K562 (cell line): ENCODE results near the gene TPCN1. TPM values are rescaled to one million over a fixed set of nuclear protein-coding genes. Genes with fewer than 3 reads are reported as not detected.

ENCODE experiments used
- ATF1 ChIP-seq, 2 experiments: fragments of 450-650 bp in 1 of 2; IDR thresholded peaks; 2 replicates each; pipeline ENCODE4 v1.6.1; 2016; ENCODE audit warnings: missing compliant biosample characterization in 1 of 2, missing genetic modification characterization in 1 of 2
- DACH1 ChIP-seq: fragments of 450-650 bp; IDR thresholded peaks from 2 replicates; pipeline ENCODE4 v1.6.1; 2018; ENCODE audit not compliant: partially characterized antibody
- FOXK2 ChIP-seq, 2 experiments: fragments of 450-650 bp; IDR thresholded peaks in 1 of 2; conservative IDR thresholded peaks in 1 of 2; 2 replicates each; pipeline ENCODE4 v1.6.1; 2016; ENCODE audit warnings: low read depth in 2 of 2, mild to moderate bottlenecking in 1 of 2
- FUS ChIP-seq: fragments of 200-400 bp; formaldehyde crosslinking; optimal IDR thresholded peaks from 2 replicates; pipeline ENCODE3; 2017; ENCODE audit warnings: low read depth, low read length
- GTF2F1 ChIP-seq: IDR thresholded peaks from 2 replicates; pipeline ENCODE4 v1.6.1; 2011; ENCODE audit warnings: low read depth, low read length, improper control_type of control experiment
- HDGF ChIP-seq: fragments of 450-650 bp; IDR thresholded peaks from 2 replicates; pipeline ENCODE4 v1.6.1; 2016
- JUND ChIP-seq, 2 experiments: IDR thresholded peaks; 2 replicates in 1 of 2; 3 replicates in 1 of 2; pipeline ENCODE4 v1.6.1; 2011; ENCODE audit warnings: borderline replicate concordance in 2 of 2, low read depth in 2 of 2, low read length in 2 of 2, improper control_type of control experiment in 1 of 2, missing biosample characterization in 1 of 2, missing genetic modification characterization in 1 of 2, missing genetic modification reagents in 1 of 2
- MAX ChIP-seq: sonication (generic); formaldehyde crosslinking; IDR thresholded peaks from 2 replicates; pipeline ENCODE4 v1.9.0; 2022; ENCODE audit warnings: mild to moderate bottlenecking, missing genetic modification reagents
- MEF2D ChIP-seq: conservative IDR thresholded peaks from 2 replicates; pipeline ENCODE4 v1.6.1; 2016; ENCODE audit warnings: low read depth, missing genetic modification characterization, missing compliant biosample characterization
- MYNN ChIP-seq, 2 experiments: sonication (generic); formaldehyde crosslinking in 1 of 2; IDR thresholded peaks; 2 replicates each; pipeline versions ENCODE4 v1.5.0 to v1.6.1; 2016 to 2020; ENCODE audit warnings: antibody characterized with exemption in 1 of 2, missing genetic modification reagents in 1 of 2
- NCOR1 ChIP-seq: fragments of 450-650 bp; IDR thresholded peaks from 2 replicates; pipeline ENCODE4 v1.6.1; 2016; ENCODE audit warnings: mild to moderate bottlenecking, moderate library complexity
- NR2F6 ChIP-seq: fragments of 450-650 bp; formaldehyde crosslinking; IDR thresholded peaks from 2 replicates; pipeline ENCODE4 v1.4.0; 2020; ENCODE audit warnings: mild to moderate bottlenecking
- PKNOX1 ChIP-seq: fragments of 450-650 bp; IDR thresholded peaks from 2 replicates; pipeline ENCODE4 v1.6.1; 2016
- RNF2 ChIP-seq: sonication (generic); IDR thresholded peaks from 2 replicates; pipeline ENCODE4 v1.6.1; 2016
- TEAD4 ChIP-seq, 2 experiments: sonication (generic) in 1 of 2; formaldehyde crosslinking in 1 of 2; IDR thresholded peaks; 2 replicates each; pipeline versions ENCODE4 v1.6.1 to v1.8.0; 2012 to 2022; ENCODE audit warnings: borderline replicate concordance in 1 of 2, inconsistent platforms in 1 of 2, low read length in 1 of 2, mild to moderate bottlenecking in 1 of 2, missing genetic modification reagents in 1 of 2
- TFAP4 ChIP-seq: sonication (generic); formaldehyde crosslinking; IDR thresholded peaks from 2 replicates; pipeline ENCODE4 v1.8.0; 2022; ENCODE audit warnings: missing genetic modification reagents, mild to moderate bottlenecking, moderate library complexity, borderline replicate concordance
- polyA plus RNA-seq, 8 experiments: library from polyadenylated mRNA; depleted of rRNA in 4 of 8; stranded (reverse) in 5 of 8; unstranded in 3 of 8; fragments of >200 nt; fragmentation: Nextera tagmentation in 2 of 8; fragmentation: Illumina TruSeq in 1 of 8; extraction: Ambion mirVana in 2 of 8; extraction: Trizol in 1 of 8; gene quantifications; 2 replicates each; pipeline versions ENCODE4 v1.2.1 to v1.2.3, GENCODE V29; 2011 to 2014; ENCODE audit warnings: inconsistent platforms in 1 of 8, missing spikeins in 1 of 8
- total RNA-seq, 7 experiments: library from RNA; depleted of rRNA in 6 of 7; stranded (reverse); fragments of >200 nt in 6 of 7; fragmentation: Illumina TruSeq in 2 of 7; extraction: Trizol in 2 of 7; gene quantifications; 2 replicates each; pipeline versions ENCODE4 v1.2.1 to v1.2.3, GENCODE V29; 2011 to 2021; ENCODE audit warnings: low replicate concordance in 1 of 7
- TF ChIP-seq, protein P1 (sequence below): fragments of 250-450 bp; sonication (Bioruptor Pico); IDR thresholded peaks from 2 replicates; pipeline ENCODE4 v1.4.0; 2020; ENCODE audit warnings: mild to moderate bottlenecking, moderate library complexity, borderline replicate concordance
- TF ChIP-seq, protein P2 (sequence below): fragments of 450-650 bp; IDR thresholded peaks from 2 replicates; pipeline ENCODE4 v1.6.1; 2016; ENCODE audit warnings: missing biosample characterization, missing genetic modification characterization

Gene TPCN1
- total and polyA plus RNA-seq, 9 of the 15 experiments (the other 6 are each of a cell fraction or from before 2014, with no cell fraction given): 0.80 to 23.8 (median 7.4) TPM

- TF ChIP-seq TFAP4 (CRISPR knock-in tag): peak; percentile 98
- peak; percentile 43; the same call in 1 of the 2 replicates for TF ChIP-seq RNF2
- TF ChIP-seq PKNOX1: peak; percentile 45; the same call in 1 of the 2 replicates
- peak; percentile 75; the same call in 1 of the 2 replicates for TF ChIP-seq HDGF
- TF ChIP-seq MYNN (IDR thresholded peaks at IDR 0.05): peak; percentile 61; the same call in 1 of the 2 replicates
- no peak for TF ChIP-seq MYNN (CRISPR knock-in tag; IDR thresholded peaks at IDR 0.05)
- TF ChIP-seq, protein P1, sequence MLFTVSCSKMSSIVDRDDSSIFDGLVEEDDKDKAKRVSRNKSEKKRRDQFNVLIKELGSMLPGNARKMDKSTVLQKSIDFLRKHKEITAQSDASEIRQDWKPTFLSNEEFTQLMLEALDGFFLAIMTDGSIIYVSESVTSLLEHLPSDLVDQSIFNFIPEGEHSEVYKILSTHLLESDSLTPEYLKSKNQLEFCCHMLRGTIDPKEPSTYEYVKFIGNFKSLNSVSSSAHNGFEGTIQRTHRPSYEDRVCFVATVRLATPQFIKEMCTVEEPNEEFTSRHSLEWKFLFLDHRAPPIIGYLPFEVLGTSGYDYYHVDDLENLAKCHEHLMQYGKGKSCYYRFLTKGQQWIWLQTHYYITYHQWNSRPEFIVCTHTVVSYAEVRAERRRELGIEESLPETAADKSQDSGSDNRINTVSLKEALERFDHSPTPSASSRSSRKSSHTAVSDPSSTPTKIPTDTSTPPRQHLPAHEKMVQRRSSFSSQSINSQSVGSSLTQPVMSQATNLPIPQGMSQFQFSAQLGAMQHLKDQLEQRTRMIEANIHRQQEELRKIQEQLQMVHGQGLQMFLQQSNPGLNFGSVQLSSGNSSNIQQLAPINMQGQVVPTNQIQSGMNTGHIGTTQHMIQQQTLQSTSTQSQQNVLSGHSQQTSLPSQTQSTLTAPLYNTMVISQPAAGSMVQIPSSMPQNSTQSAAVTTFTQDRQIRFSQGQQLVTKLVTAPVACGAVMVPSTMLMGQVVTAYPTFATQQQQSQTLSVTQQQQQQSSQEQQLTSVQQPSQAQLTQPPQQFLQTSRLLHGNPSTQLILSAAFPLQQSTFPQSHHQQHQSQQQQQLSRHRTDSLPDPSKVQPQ (CRISPR knock-in tag): no peak
- TF ChIP-seq NCOR1: peak; percentile 60
- TF ChIP-seq TEAD4 (IDR thresholded peaks at IDR 0.05; ENCODE audit: low read length): peak; percentile 38; the same call in 1 of the 2 replicates
- no peak for TF ChIP-seq TEAD4 (CRISPR knock-in tag; IDR thresholded peaks at IDR 0.05; ENCODE audit: borderline replicate concordance)
- no peak for TF ChIP-seq ATF1 (CRISPR knock-in tag; IDR thresholded peaks at IDR 0.05)
- peak; percentile 91 for TF ChIP-seq ATF1 (tag; IDR thresholded peaks at IDR 0.05)
- TF ChIP-seq DACH1: peak; percentile 93
- no peak for TF ChIP-seq NR2F6 (CRISPR knock-in tag)
- TF ChIP-seq MEF2D (tag): no peak
- TF ChIP-seq, protein P2, sequence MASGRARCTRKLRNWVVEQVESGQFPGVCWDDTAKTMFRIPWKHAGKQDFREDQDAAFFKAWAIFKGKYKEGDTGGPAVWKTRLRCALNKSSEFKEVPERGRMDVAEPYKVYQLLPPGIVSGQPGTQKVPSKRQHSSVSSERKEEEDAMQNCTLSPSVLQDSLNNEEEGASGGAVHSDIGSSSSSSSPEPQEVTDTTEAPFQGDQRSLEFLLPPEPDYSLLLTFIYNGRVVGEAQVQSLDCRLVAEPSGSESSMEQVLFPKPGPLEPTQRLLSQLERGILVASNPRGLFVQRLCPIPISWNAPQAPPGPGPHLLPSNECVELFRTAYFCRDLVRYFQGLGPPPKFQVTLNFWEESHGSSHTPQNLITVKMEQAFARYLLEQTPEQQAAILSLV (tag): no peak
- no peak for TF ChIP-seq GTF2F1
- peak; percentile 19 to 62; a peak in 2 of 4 replicates for TF ChIP-seq FOXK2 (conservative IDR thresholded peaks at IDR 0.05 in 1 of 2, IDR thresholded peaks at IDR 0.05 in 1 of 2; ENCODE audit: low read depth in 2 of 2)
- TF ChIP-seq JUND (IDR thresholded peaks at IDR 0.05; ENCODE audit: borderline replicate concordance, low read depth, low read length): peak; percentile 64
- no peak for TF ChIP-seq JUND (tag; IDR thresholded peaks at IDR 0.05; ENCODE audit: borderline replicate concordance, low read depth, low read length)
- peak; percentile 33; the same call in 1 of the 2 replicates for TF ChIP-seq MAX
- TF ChIP-seq FUS: no peak
Measured at GRCh38 chr12:113245695-113246477, 24.6 kb downstream of the TPCN1 start (continued).
